SK-N-SH (cell line): ENCODE results near the gene DMBT1. TPM values are rescaled to one million over a fixed set of nuclear protein-coding genes. Genes with fewer than 3 reads are reported as not detected.

Source experiments
- CTCF ChIA-PET: fragments of 300-600, 350-600 bp; formaldehyde crosslinking; extraction: SDS; loops from one replicate; lab custom pipeline; 2021; lab: Yijun Ruan, JAX
- POLR2A ChIA-PET: fragments of 350-600 bp; sonication (Branson Sonifier 250); formaldehyde crosslinking; extraction: SDS; loops from one replicate; lab custom pipeline; 2020; ENCODE audit warnings: antibody characterized with exemption, inconsistent platforms; lab: Yijun Ruan, JAX
- DNase-seq: peaks from one replicate; pipeline ENCODE4 v3.0.0; 2012
- H2AFZ ChIP-seq: fragments of 200-600 bp; sonication (generic); 2 replicates; pipeline ENCODE4 v1.8.1; 2016; ENCODE audit warnings: antibody characterized with exemption, mild to moderate bottlenecking, low read depth
- H3F3A ChIP-seq: fragments of 200-600 bp; sonication (generic); replicated peaks from 2 replicates; pipeline ENCODE3; 2016; ENCODE audit warnings: antibody characterized with exemption, mild to moderate bottlenecking; ENCODE audit not compliant: insufficient read depth
- H3K27ac ChIP-seq, 2 experiments: fragments of 200-500 bp in 1 of 2; fragments of 200-600 bp in 1 of 2; sonication (Bioruptor generic) in 1 of 2; sonication (generic), shearing (Covaris generic) in 1 of 2; 2 replicates each; pipeline versions ENCODE4 v1.5.1 to v1.6.1; 2014 to 2016; ENCODE audit warnings: low read depth in 2 of 2, inconsistent platforms in 1 of 2, low read length in 1 of 2, mild to moderate bottlenecking in 1 of 2, mixed read lengths in 1 of 2
- H3K27me3 ChIP-seq: fragments of 200-600 bp; sonication (generic), shearing (Covaris generic); 2 replicates; pipeline ENCODE4 v1.6.1; 2016; ENCODE audit warnings: mixed run types; ENCODE audit not compliant: insufficient read depth
- H3K36me3 ChIP-seq, 2 experiments: fragments of 200-500 bp in 1 of 2; fragments of 200-600 bp in 1 of 2; sonication (Bioruptor generic) in 1 of 2; sonication (generic) in 1 of 2; replicated peaks in 1 of 2; 2 replicates each; pipeline versions ENCODE3 to v1.5.1; 2014 to 2016; ENCODE audit warnings: low read length in 1 of 2, mild to moderate bottlenecking in 1 of 2; ENCODE audit not compliant: insufficient read depth in 2 of 2, control insufficient read depth in 1 of 2
- H3K4me1 ChIP-seq, 2 experiments: fragments of 200-500 bp in 1 of 2; fragments of 200-600 bp in 1 of 2; sonication (Bioruptor generic) in 1 of 2; sonication (generic), shearing (Covaris generic) in 1 of 2; 2 replicates each; pipeline versions ENCODE4 v1.5.1 to v1.6.1; 2014 to 2016; ENCODE audit warnings: low read depth in 1 of 2, low read length in 1 of 2, mixed run types in 1 of 2; ENCODE audit not compliant: insufficient read depth in 2 of 2, control insufficient read depth in 1 of 2
- H3K4me2 ChIP-seq: fragments of 200-600 bp; sonication (generic), shearing (Covaris generic); 2 replicates; pipeline ENCODE4 v1.6.1; 2017; ENCODE audit warnings: mixed run types
- H3K4me3 ChIP-seq, 2 experiments: fragments of 200-500 bp in 1 of 2; fragments of 200-600 bp in 1 of 2; sonication (Bioruptor generic) in 1 of 2; sonication (generic), shearing (Covaris generic) in 1 of 2; 2 replicates each; pipeline versions ENCODE4 v1.5.1 to v1.8.1; 2014 to 2016; ENCODE audit warnings: low read depth in 2 of 2, inconsistent platforms in 1 of 2, low read length in 1 of 2, mild to moderate bottlenecking in 1 of 2, mixed read lengths in 1 of 2, moderate library complexity in 1 of 2
- H3K79me2 ChIP-seq: fragments of 200-600 bp; sonication (generic); 2 replicates; pipeline ENCODE4 v1.8.1; 2017; ENCODE audit warnings: mild to moderate bottlenecking; ENCODE audit not compliant: insufficient read depth
- H3K9ac ChIP-seq: fragments of 200-600 bp; sonication (generic); 2 replicates; pipeline ENCODE4 v1.6.1; 2017; ENCODE audit warnings: mixed run types
- H3K9me2 ChIP-seq: fragments of 200-600 bp; sonication (generic); 2 replicates; pipeline ENCODE4 v1.6.1; 2017; ENCODE audit warnings: mixed run types
- H3K9me3 ChIP-seq: fragments of 200-600 bp; sonication (generic); 2 replicates; pipeline ENCODE4 v1.6.1; 2017; ENCODE audit warnings: mixed run types, mild to moderate bottlenecking, moderate library complexity
- H4K20me1 ChIP-seq: fragments of 200-600 bp; sonication (generic); 2 replicates; pipeline ENCODE4 v1.6.1; 2017; ENCODE audit warnings: mild to moderate bottlenecking, mixed run types; ENCODE audit not compliant: insufficient read depth
- CTCF ChIP-seq: fragments of 200-600 bp; sonication (generic); IDR thresholded peaks from 2 replicates; pipeline ENCODE4 v1.6.1; 2017; ENCODE audit warnings: antibody characterized with exemption, mild to moderate bottlenecking, moderate library complexity
- ELF1 ChIP-seq: IDR thresholded peaks from 2 replicates; pipeline ENCODE4 v1.4.0; 2012
- EP300 ChIP-seq, 2 experiments: IDR thresholded peaks; 2 replicates each; pipeline versions ENCODE4 v1.4.0 to v1.6.1; 2012; ENCODE audit warnings: borderline replicate concordance in 1 of 2, low read depth in 1 of 2, low read length in 1 of 2
- GABPA ChIP-seq: IDR thresholded peaks from 2 replicates; pipeline ENCODE4 v1.4.0; 2012; ENCODE audit warnings: low read depth, mild to moderate bottlenecking
- GATA2 ChIP-seq: sonication (generic); formaldehyde crosslinking; IDR thresholded peaks from 2 replicates; pipeline ENCODE4 v1.5.0; 2020; ENCODE audit warnings: mild to moderate bottlenecking, missing genetic modification reagents
- JUND ChIP-seq: IDR thresholded peaks from 2 replicates; pipeline ENCODE4 v1.4.0; 2012
- MAX ChIP-seq: IDR thresholded peaks from 2 replicates; pipeline ENCODE4 v1.4.0; 2012; ENCODE audit warnings: low read depth
- MEF2A ChIP-seq: IDR thresholded peaks from 2 replicates; pipeline ENCODE4 v1.4.0; 2012; ENCODE audit warnings: low read depth, borderline replicate concordance
- MXI1 ChIP-seq: IDR thresholded peaks from 2 replicates; pipeline ENCODE4 v1.6.1; 2012; ENCODE audit warnings: mild to moderate bottlenecking, low read depth, low read length, improper control_type of control experiment
- NFIC ChIP-seq: IDR thresholded peaks from 2 replicates; pipeline ENCODE4 v1.4.0; 2012; ENCODE audit warnings: borderline replicate concordance
- NRF1 ChIP-seq: IDR thresholded peaks from 2 replicates; pipeline ENCODE4 v1.6.1; 2012; ENCODE audit warnings: low read depth, mild to moderate bottlenecking, low read length
- RAD21 ChIP-seq: IDR thresholded peaks from 2 replicates; pipeline ENCODE4 v1.6.1; 2012; ENCODE audit warnings: mild to moderate bottlenecking, low read length
- REST ChIP-seq: IDR thresholded peaks from 2 replicates; pipeline ENCODE4 v1.6.1; 2012; ENCODE audit warnings: mild to moderate bottlenecking, low read depth, low read length, moderate library complexity
- RXRA ChIP-seq: IDR thresholded peaks from 2 replicates; pipeline ENCODE4 v1.4.0; 2012; ENCODE audit warnings: low read depth, mild to moderate bottlenecking, borderline replicate concordance
- SIN3A ChIP-seq: IDR thresholded peaks from 2 replicates; pipeline ENCODE4 v1.6.1; 2012; ENCODE audit warnings: low read depth, mild to moderate bottlenecking, low read length, moderate library complexity, borderline replicate concordance
- SMC3 ChIP-seq: IDR thresholded peaks from 2 replicates; pipeline ENCODE4 v1.6.1; 2012; ENCODE audit warnings: low read depth, low read length, improper control_type of control experiment
- TAF1 ChIP-seq: IDR thresholded peaks from 2 replicates; pipeline ENCODE4 v1.6.1; 2012; ENCODE audit warnings: low read depth, mild to moderate bottlenecking, low read length, moderate library complexity, borderline replicate concordance
- TEAD4 ChIP-seq: IDR thresholded peaks from 2 replicates; pipeline ENCODE4 v1.4.0; 2012; ENCODE audit warnings: mild to moderate bottlenecking, borderline replicate concordance; ENCODE audit not compliant: insufficient read depth
- USF1 ChIP-seq: IDR thresholded peaks from 2 replicates; pipeline ENCODE4 v1.4.0; 2012; ENCODE audit warnings: low read depth, borderline replicate concordance
- ZBTB33 ChIP-seq: IDR thresholded peaks from 2 replicates; pipeline ENCODE4 v1.4.0; 2012; ENCODE audit warnings: low read depth, borderline replicate concordance
- WGBS: methylation state at CpG from one replicate; pipeline ENCODE4 v1.1.6; 2017; ENCODE audit warnings: low lambda C conversion rate; 5-methylcytosine and 5-hydroxymethylcytosine counted together
- polyA plus RNA-seq, 3 experiments: library from polyadenylated mRNA; depleted of rRNA; stranded (reverse); fragments of >200 nt; gene quantifications; 2 replicates each; pipeline ENCODE4 v1.2.3, GENCODE V29; 2012

DMBT1 gene
- polyA plus RNA-seq, 1 of the 3 experiments (the other 2 are of a cell fraction) = not detected

GRCh38 chr10:122632031-122632430, 71.5 kb downstream of the DMBT1 start:
- Histone ChIP-seq H3K9ac (no peak overlapping the region), H2AFZ (no peak overlapping the region), H3K4me3 (no peak overlapping the region), H3K36me3 (no peaks in the 10 kb centered on the region), H4K20me1 (no peaks in the 10 kb centered on the region), H3K27me3 (no peaks in the 10 kb centered on the region), H3K9me3 (no peaks in the 10 kb centered on the region), H3K79me2 (no peaks in the 10 kb centered on the region), H3K4me1 (peaks cover 0 to 27% of the 10 kb centered on the region in 2 experiments; a peak in 2 of 4 replicates), H3K9me2 (no peaks in the 10 kb centered on the region), H3K4me2 (no peak overlapping the region), H3K27ac (no peak overlapping the region), H3F3A (no peaks in the 10 kb centered on the region)
- no peak for TF ChIP-seq MAX
- no peak for TF ChIP-seq GABPA
- no peak for TF ChIP-seq EP300 (IDR thresholded peaks at IDR 0.05; ENCODE audit: borderline replicate concordance in 1 of 2, low read depth in 1 of 2, low read length in 1 of 2)
- no peak for TF ChIP-seq ELF1
- WGBS = 44% methylated on average over 4 of the region's 5 CpGs
- POLR2A ChIA-PET = no interaction called here
- DNase-seq = peak; percentile 57
- CTCF ChIA-PET = interaction anchor here (1.2 kb wide), 1 partner anchor 17 kb away, joined by 5 read pairs; no protein-coding TSS in a partner anchor

GRCh38 chr10:122632576-122632975, 72.0 kb downstream of the DMBT1 start:
- Histone ChIP-seq H3K4me1 (peaks cover 0 to 32% of the 10 kb centered on the region in 2 experiments; a peak in 2 of 4 replicates), H3K79me2 (no peaks in the 10 kb centered on the region), H3K27me3 (no peaks in the 10 kb centered on the region), H3F3A (no peaks in the 10 kb centered on the region), H3K4me3 (no peak overlapping the region), H3K9me3 (no peaks in the 10 kb centered on the region), H3K27ac (no peak overlapping the region), H3K4me2 (no peak overlapping the region), H2AFZ (no peak overlapping the region), H3K36me3 (no peaks in the 10 kb centered on the region), H4K20me1 (no peaks in the 10 kb centered on the region), H3K9me2 (no peaks in the 10 kb centered on the region), H3K9ac (no peak overlapping the region)
- CTCF ChIA-PET = interaction anchor here (0.7 to 1.2 kb wide), 2 partner anchors 16 to 85 kb away, joined by 3 to 5 read pairs; no protein-coding TSS in a partner anchor
- 18% methylated on average over 3 of the region's 3 CpGs for WGBS
- DNase-seq = no peak
- POLR2A ChIA-PET = no interaction called here
- TF ChIP-seq REST = no peak
- no peak for TF ChIP-seq RAD21
- TF ChIP-seq MXI1 = no peak
- TF ChIP-seq SMC3 = no peak
- no peak for TF ChIP-seq USF1
- no peak for TF ChIP-seq JUND
- TF ChIP-seq MEF2A = no peak
- TF ChIP-seq CTCF = no peak
- no peak for TF ChIP-seq RXRA
- no peak for TF ChIP-seq ZBTB33
- TF ChIP-seq TEAD4 = no peak
- TF ChIP-seq NFIC = no peak
- no peak for TF ChIP-seq MAX
- no peak for TF ChIP-seq SIN3A
- TF ChIP-seq NRF1 = no peak
- no peak for TF ChIP-seq TAF1
- TF ChIP-seq GATA2 (CRISPR knock-in tag) = no peak
